ENCODE results near the gene CAPNS2.

Gene CAPNS2

GRCh38 chr16:55540221-55540620 is 26.3 kb upstream of the CAPNS2 start:
- peak overlapping the region; percentile 78; the same call in 1 of the 2 replicates for H3K27ac ChIP-seq (replicated peaks)
- no peak for DNase-seq (ENCODE audit: low read depth in 1 of 2, low spot score in 1 of 2)
- no peaks in the 10 kb centered on the region for H3K27me3 ChIP-seq (ENCODE audit: insufficient read depth, poor library complexity, severe bottlenecking)
- no peak overlapping the region for H3K4me3 ChIP-seq (replicated peaks; ENCODE audit: insufficient read depth, low read length)
- TF ChIP-seq GABPA (IDR thresholded peaks at IDR 0.05; ENCODE audit: low read depth) = no peak
- TF ChIP-seq CTCF (IDR thresholded peaks at IDR 0.05; ENCODE audit: insufficient read depth, low read length) = no peak
- TF ChIP-seq SPI1 (IDR thresholded peaks at IDR 0.05; ENCODE audit: borderline replicate concordance, low read depth) = no peak
- TF ChIP-seq POLR2AphosphoS5 (IDR thresholded peaks at IDR 0.05; ENCODE audit: low read depth) = no peak
- no peak for TF ChIP-seq REST (IDR thresholded peaks at IDR 0.05; ENCODE audit: insufficient replicate concordance, low read depth)

- no peak overlapping the region for H3K4me3 ChIP-seq (replicated peaks; ENCODE audit: insufficient read depth, low read length)
- no peak overlapping the region for H3K27ac ChIP-seq (replicated peaks)
- DNase-seq (ENCODE audit: low read depth in 1 of 2, low spot score in 1 of 2) = no peak
- H3K27me3 ChIP-seq (ENCODE audit: insufficient read depth, poor library complexity, severe bottlenecking) = no peaks in the 10 kb centered on the region
- TF ChIP-seq SPI1 (IDR thresholded peaks at IDR 0.05; ENCODE audit: borderline replicate concordance, low read depth) = no peak
- no peak for TF ChIP-seq GABPA (IDR thresholded peaks at IDR 0.05; ENCODE audit: low read depth)
- no peak for TF ChIP-seq CTCF (IDR thresholded peaks at IDR 0.05; ENCODE audit: insufficient read depth, low read length)
- no peak for TF ChIP-seq REST (IDR thresholded peaks at IDR 0.05; ENCODE audit: insufficient replicate concordance, low read depth)
- no peak for TF ChIP-seq POLR2AphosphoS5 (IDR thresholded peaks at IDR 0.05; ENCODE audit: low read depth)
These were observed 23.9 kb upstream of the CAPNS2 start for GRCh38 chr16:55542459-55543082.

DNA sequence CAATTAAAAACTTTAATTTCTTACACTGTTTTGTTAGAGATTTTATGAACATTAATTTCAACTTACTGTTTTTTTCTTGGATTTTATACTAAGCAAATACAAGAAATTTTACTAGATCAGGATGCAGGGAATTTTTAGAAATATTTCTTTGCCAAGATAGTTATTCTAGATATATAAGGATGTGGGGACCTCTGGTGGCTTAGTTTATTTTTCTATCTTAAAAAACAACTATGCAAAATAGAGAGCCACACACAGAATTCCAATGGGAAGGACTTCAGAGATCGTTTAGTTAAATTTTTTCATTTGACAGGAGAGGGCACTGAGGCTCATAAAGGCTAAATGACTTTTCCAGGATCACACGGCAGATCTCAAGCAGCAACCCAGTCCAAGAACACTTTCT is 23.0 kb upstream of the CAPNS2 start:
- no peak overlapping the region for H3K4me3 ChIP-seq (replicated peaks; ENCODE audit: insufficient read depth, low read length)
- no peaks in the 10 kb centered on the region for H3K27me3 ChIP-seq (ENCODE audit: insufficient read depth, poor library complexity, severe bottlenecking)
- DNase-seq (ENCODE audit: low read depth in 1 of 2, low spot score in 1 of 2) = no peak
- no peak overlapping the region for H3K27ac ChIP-seq (replicated peaks)
- TF ChIP-seq GABPA (IDR thresholded peaks at IDR 0.05; ENCODE audit: low read depth) = no peak
- TF ChIP-seq REST (IDR thresholded peaks at IDR 0.05; ENCODE audit: insufficient replicate concordance, low read depth) = no peak
- no peak for TF ChIP-seq CTCF (IDR thresholded peaks at IDR 0.05; ENCODE audit: insufficient read depth, low read length)
- no peak for TF ChIP-seq POLR2AphosphoS5 (IDR thresholded peaks at IDR 0.05; ENCODE audit: low read depth)
- no peak for TF ChIP-seq SPI1 (IDR thresholded peaks at IDR 0.05; ENCODE audit: borderline replicate concordance, low read depth)
